Measurements from ENCODE around the gene IGFBP2. TPM values are rescaled to one million over a fixed set of nuclear protein-coding genes. Genes with fewer than 3 reads are reported as not detected.

Gene IGFBP2
- total and polyA plus RNA-seq, 9 of the 15 experiments (the other 6 are each of a cell fraction or from before 2014, with no cell fraction given), result 0.93 TPM; not detected in 8

DNA sequence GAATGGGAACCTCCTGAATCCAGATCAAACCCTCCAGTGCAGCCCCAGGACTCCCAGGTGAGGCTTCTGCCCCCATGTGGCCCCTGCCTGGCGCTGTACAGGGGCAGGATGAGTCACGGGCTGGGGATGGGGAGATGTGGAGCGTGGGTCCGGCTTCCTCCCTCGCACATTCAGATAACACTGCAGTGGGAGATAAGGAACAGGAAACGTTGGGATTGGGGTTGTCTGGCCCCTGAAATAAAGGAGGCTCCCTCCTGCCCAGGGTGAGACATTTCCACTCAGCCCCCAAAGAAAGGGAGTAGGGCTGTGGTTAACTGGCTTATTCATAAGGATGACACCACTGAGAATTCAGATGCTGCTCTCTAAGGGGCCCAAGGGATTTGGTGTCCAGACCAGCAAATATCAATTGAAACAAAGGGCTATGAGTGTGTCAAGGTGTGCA is 31.4 kb downstream of the IGFBP2 start (continued):
- TF ChIP-seq, protein P1, sequence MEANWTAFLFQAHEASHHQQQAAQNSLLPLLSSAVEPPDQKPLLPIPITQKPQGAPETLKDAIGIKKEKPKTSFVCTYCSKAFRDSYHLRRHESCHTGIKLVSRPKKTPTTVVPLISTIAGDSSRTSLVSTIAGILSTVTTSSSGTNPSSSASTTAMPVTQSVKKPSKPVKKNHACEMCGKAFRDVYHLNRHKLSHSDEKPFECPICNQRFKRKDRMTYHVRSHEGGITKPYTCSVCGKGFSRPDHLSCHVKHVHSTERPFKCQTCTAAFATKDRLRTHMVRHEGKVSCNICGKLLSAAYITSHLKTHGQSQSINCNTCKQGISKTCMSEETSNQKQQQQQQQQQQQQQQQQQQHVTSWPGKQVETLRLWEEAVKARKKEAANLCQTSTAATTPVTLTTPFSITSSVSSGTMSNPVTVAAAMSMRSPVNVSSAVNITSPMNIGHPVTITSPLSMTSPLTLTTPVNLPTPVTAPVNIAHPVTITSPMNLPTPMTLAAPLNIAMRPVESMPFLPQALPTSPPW (CRISPR knock-in tag; IDR thresholded peaks at IDR 0.05), result peak; percentile 65
- TF ChIP-seq NR4A1 (CRISPR knock-in tag; IDR thresholded peaks at IDR 0.05), result no peak
- TF ChIP-seq NR4A1 (tag; IDR thresholded peaks at IDR 0.05), result no peak
- peak; percentile 41 for TF ChIP-seq TEAD4 (IDR thresholded peaks at IDR 0.05; ENCODE audit: low read length)
- no peak for TF ChIP-seq TEAD4 (CRISPR knock-in tag; IDR thresholded peaks at IDR 0.05; ENCODE audit: borderline replicate concordance)
- TF ChIP-seq, protein P2, sequence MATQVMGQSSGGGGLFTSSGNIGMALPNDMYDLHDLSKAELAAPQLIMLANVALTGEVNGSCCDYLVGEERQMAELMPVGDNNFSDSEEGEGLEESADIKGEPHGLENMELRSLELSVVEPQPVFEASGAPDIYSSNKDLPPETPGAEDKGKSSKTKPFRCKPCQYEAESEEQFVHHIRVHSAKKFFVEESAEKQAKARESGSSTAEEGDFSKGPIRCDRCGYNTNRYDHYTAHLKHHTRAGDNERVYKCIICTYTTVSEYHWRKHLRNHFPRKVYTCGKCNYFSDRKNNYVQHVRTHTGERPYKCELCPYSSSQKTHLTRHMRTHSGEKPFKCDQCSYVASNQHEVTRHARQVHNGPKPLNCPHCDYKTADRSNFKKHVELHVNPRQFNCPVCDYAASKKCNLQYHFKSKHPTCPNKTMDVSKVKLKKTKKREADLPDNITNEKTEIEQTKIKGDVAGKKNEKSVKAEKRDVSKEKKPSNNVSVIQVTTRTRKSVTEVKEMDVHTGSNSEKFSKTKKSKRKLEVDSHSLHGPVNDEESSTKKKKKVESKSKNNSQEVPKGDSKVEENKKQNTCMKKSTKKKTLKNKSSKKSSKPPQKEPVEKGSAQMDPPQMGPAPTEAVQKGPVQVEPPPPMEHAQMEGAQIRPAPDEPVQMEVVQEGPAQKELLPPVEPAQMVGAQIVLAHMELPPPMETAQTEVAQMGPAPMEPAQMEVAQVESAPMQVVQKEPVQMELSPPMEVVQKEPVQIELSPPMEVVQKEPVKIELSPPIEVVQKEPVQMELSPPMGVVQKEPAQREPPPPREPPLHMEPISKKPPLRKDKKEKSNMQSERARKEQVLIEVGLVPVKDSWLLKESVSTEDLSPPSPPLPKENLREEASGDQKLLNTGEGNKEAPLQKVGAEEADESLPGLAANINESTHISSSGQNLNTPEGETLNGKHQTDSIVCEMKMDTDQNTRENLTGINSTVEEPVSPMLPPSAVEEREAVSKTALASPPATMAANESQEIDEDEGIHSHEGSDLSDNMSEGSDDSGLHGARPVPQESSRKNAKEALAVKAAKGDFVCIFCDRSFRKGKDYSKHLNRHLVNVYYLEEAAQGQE (IDR thresholded peaks at IDR 0.05; ENCODE audit: borderline replicate concordance), result peak; percentile 45; the same call in 1 of the 2 replicates
- TF ChIP-seq, protein P2 (CRISPR knock-in tag; IDR thresholded peaks at IDR 0.05; ENCODE audit: low read depth), result no peak
- TF ChIP-seq, protein P3, sequence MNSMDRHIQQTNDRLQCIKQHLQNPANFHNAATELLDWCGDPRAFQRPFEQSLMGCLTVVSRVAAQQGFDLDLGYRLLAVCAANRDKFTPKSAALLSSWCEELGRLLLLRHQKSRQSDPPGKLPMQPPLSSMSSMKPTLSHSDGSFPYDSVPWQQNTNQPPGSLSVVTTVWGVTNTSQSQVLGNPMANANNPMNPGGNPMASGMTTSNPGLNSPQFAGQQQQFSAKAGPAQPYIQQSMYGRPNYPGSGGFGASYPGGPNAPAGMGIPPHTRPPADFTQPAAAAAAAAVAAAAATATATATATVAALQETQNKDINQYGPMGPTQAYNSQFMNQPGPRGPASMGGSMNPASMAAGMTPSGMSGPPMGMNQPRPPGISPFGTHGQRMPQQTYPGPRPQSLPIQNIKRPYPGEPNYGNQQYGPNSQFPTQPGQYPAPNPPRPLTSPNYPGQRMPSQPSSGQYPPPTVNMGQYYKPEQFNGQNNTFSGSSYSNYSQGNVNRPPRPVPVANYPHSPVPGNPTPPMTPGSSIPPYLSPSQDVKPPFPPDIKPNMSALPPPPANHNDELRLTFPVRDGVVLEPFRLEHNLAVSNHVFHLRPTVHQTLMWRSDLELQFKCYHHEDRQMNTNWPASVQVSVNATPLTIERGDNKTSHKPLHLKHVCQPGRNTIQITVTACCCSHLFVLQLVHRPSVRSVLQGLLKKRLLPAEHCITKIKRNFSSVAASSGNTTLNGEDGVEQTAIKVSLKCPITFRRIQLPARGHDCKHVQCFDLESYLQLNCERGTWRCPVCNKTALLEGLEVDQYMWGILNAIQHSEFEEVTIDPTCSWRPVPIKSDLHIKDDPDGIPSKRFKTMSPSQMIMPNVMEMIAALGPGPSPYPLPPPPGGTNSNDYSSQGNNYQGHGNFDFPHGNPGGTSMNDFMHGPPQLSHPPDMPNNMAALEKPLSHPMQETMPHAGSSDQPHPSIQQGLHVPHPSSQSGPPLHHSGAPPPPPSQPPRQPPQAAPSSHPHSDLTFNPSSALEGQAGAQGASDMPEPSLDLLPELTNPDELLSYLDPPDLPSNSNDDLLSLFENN (IDR thresholded peaks at IDR 0.05; ENCODE audit: low read depth in 2 of 2, low read length in 2 of 2), result peak in 1 of 2 experiments; percentile 45; a peak in 1 of 4 replicates
- peak; percentile 61 for TF ChIP-seq CBFA2T2 (conservative IDR thresholded peaks at IDR 0.05)
- TF ChIP-seq JUN (IDR thresholded peaks at IDR 0.05; ENCODE audit: borderline replicate concordance, low read depth, low read length), result peak; percentile 77
- TF ChIP-seq JUN (CRISPR knock-in tag; IDR thresholded peaks at IDR 0.05; ENCODE audit: borderline replicate concordance), result no peak
- peak; percentile 33 for TF ChIP-seq FOS (IDR thresholded peaks at IDR 0.05; ENCODE audit: extremely low read depth, insufficient read length)
- TF ChIP-seq SPI1 (IDR thresholded peaks at IDR 0.05; ENCODE audit: borderline replicate concordance, low read depth, low read length), result 0 out of 2 replicates have a peak, but pooled peaks have one; percentile 13
- TF ChIP-seq SMARCA4 (IDR thresholded peaks at IDR 0.05), result peak; percentile 68; the same call in 1 of the 2 replicates
- 0 out of 2 replicates have a peak, but pooled peaks have one; percentile 20 for TF ChIP-seq CXXC5 (CRISPR knock-in tag; IDR thresholded peaks at IDR 0.05)
